HepG2 (cell line): ENCODE results near the gene CFAP97D1. TPM values are rescaled to one million over a fixed set of nuclear protein-coding genes. Genes with fewer than 3 reads are reported as not detected.

Experiments
- ATAC-seq: fragments of 200-7000 bp; cut with Tn5 transposase; 3 replicates; pipeline ENCODE4 v1.9.1; 2020; ENCODE audit warnings: mild to moderate bottlenecking, moderate library complexity
- BruUV-seq: library from RNA; stranded (reverse); fragments of 400-500 nt; replicated peaks from 2 replicates; lab custom pipeline; 2021; lab: Mats Ljungman, UMichigan
- CTCF ChIA-PET: fragments of 300-600 bp; formaldehyde crosslinking; extraction: SDS; loops from one replicate; lab custom pipeline; 2021; ENCODE audit warnings: low total read pairs, inconsistent platforms, low intra/inter-chr PET ratio; lab: Yijun Ruan, JAX
- POLR2A ChIA-PET: fragments of 350-600 bp; sonication (Branson Sonifier 250); formaldehyde crosslinking; loops from one replicate; lab custom pipeline; 2020; ENCODE audit warnings: antibody characterized with exemption, inconsistent platforms; lab: Yijun Ruan, JAX
- DNase-seq: peaks from one replicate; pipeline ENCODE4 v3.0.0-alpha.2; 2015; ENCODE audit warnings: low spot score
- FAIRE-seq: peaks from 3 replicates; lab custom pipeline; 2011; peaks lifted over from hg19 to GRCh38; lab: Jason Lieb, UNC
- H2AFZ ChIP-seq: one replicate; pipeline ENCODE4 v1.6.1; 2011; ENCODE audit warnings: low read length, inconsistent platforms
- H3K27ac ChIP-seq: fragments of 300-600 bp; 3 replicates; pipeline ENCODE4 v1.8.0; 2011; ENCODE audit warnings: mixed run types, mild to moderate bottlenecking, mixed read lengths, low read length, inconsistent platforms; ENCODE audit not compliant: insufficient read depth; ENCODE audit errors: extremely low read length
- H3K27me3 ChIP-seq, 2 experiments: fragments of 200-600 bp in 1 of 2; 2 replicates in 1 of 2; 3 replicates in 1 of 2; pipeline versions ENCODE4 v1.6.0 to v1.8.0; 2011; ENCODE audit warnings: low read length in 2 of 2, mild to moderate bottlenecking in 2 of 2, moderate library complexity in 2 of 2, inconsistent platforms in 1 of 2; ENCODE audit not compliant: insufficient read depth in 2 of 2, control insufficient read depth in 1 of 2
- H3K36me3 ChIP-seq, 2 experiments: fragments of 200-600 bp in 1 of 2; replicated peaks in 1 of 2; 2 replicates in 1 of 2; 3 replicates in 1 of 2; pipeline versions ENCODE4 v1.5.1 to v1.8.0; 2011; ENCODE audit warnings: low read length in 2 of 2, inconsistent platforms in 1 of 2; ENCODE audit not compliant: insufficient read depth in 2 of 2, control insufficient read depth in 1 of 2
- H3K4me1 ChIP-seq: 2 replicates; pipeline ENCODE4 v1.5.1; 2012; ENCODE audit warnings: low read length, inconsistent platforms; ENCODE audit not compliant: insufficient read depth
- H3K4me2 ChIP-seq: 2 replicates; pipeline ENCODE4 v1.6.0; 2011; ENCODE audit warnings: low read depth, low read length, inconsistent platforms
- H3K4me3 ChIP-seq, 3 experiments: fragments of 200-600 bp in 1 of 3; sonication (generic), shearing (Covaris generic) in 1 of 3; replicated peaks in 1 of 3; 2 replicates each; pipeline ENCODE4 v1.5.1; 2011 to 2016; ENCODE audit warnings: low read length in 3 of 3, inconsistent platforms in 2 of 3, low read depth in 2 of 3, mild to moderate bottlenecking in 2 of 3, control low read depth in 1 of 3, mixed read lengths in 1 of 3; ENCODE audit not compliant: insufficient read depth in 1 of 3
- H3K79me2 ChIP-seq: one replicate; pipeline ENCODE4 v1.6.1; 2011; ENCODE audit warnings: low read length, inconsistent platforms; ENCODE audit not compliant: insufficient read depth
- H3K9ac ChIP-seq: 2 replicates; pipeline ENCODE4 v1.6.0; 2011; ENCODE audit warnings: mild to moderate bottlenecking, low read depth, low read length, inconsistent platforms; ENCODE audit not compliant: insufficient read depth
- H3K9me3 ChIP-seq: 2 replicates; pipeline ENCODE4 v1.5.1; 2012; ENCODE audit warnings: mild to moderate bottlenecking, low read length
- H4K20me1 ChIP-seq: 2 replicates; pipeline ENCODE4 v1.6.0; 2011; ENCODE audit warnings: inconsistent platforms, mild to moderate bottlenecking, low read length, moderate library complexity; ENCODE audit not compliant: insufficient read depth
- ARNTL ChIP-seq: sonication (generic); formaldehyde crosslinking; IDR thresholded peaks from 2 replicates; pipeline ENCODE4 v1.4.0; 2020; ENCODE audit warnings: mild to moderate bottlenecking, missing genetic modification reagents
- DRAP1 ChIP-seq: IDR thresholded peaks from 2 replicates; pipeline ENCODE4 v1.6.1; 2016; ENCODE audit warnings: missing genetic modification reagents, missing compliant biosample characterization
- POLR2G ChIP-seq: fragments of 200-400 bp; formaldehyde crosslinking; IDR thresholded peaks from 2 replicates; pipeline ENCODE4 v1.6.1; 2018; ENCODE audit warnings: mild to moderate bottlenecking, low read depth, low read length, moderate library complexity
- RBAK ChIP-seq: sonication (generic); formaldehyde crosslinking; IDR thresholded peaks from 2 replicates; pipeline ENCODE4 v1.5.1; 2020; ENCODE audit warnings: mild to moderate bottlenecking, missing genetic modification reagents
- RFXANK ChIP-seq: IDR thresholded peaks from 2 replicates; pipeline ENCODE4 v1.6.1; 2016
- SP4 ChIP-seq: sonication (generic); formaldehyde crosslinking; IDR thresholded peaks from 2 replicates; pipeline ENCODE4 v1.8.1; 2023; ENCODE audit warnings: mild to moderate bottlenecking, missing genetic modification reagents
- SSRP1 ChIP-seq: IDR thresholded peaks from 2 replicates; pipeline ENCODE4 v1.6.1; 2016; ENCODE audit warnings: control low read depth
- STAT6 ChIP-seq: sonication (generic); formaldehyde crosslinking; IDR thresholded peaks from 2 replicates; pipeline ENCODE4 v1.4.0; 2020; ENCODE audit warnings: missing genetic modification reagents, mild to moderate bottlenecking, borderline replicate concordance
- ZNF333 ChIP-seq: sonication (generic); formaldehyde crosslinking; IDR thresholded peaks from 2 replicates; pipeline ENCODE4 v1.4.0; 2020; ENCODE audit warnings: mild to moderate bottlenecking, missing genetic modification reagents, borderline replicate concordance
- ZNF510 ChIP-seq: sonication (generic); formaldehyde crosslinking; IDR thresholded peaks from 2 replicates; pipeline ENCODE4 v1.4.0; 2020; ENCODE audit warnings: low read depth, mild to moderate bottlenecking, missing genetic modification reagents
- ZNF607 ChIP-seq: sonication (generic); formaldehyde crosslinking; IDR thresholded peaks from 2 replicates; pipeline ENCODE4 v1.5.1; 2020; ENCODE audit warnings: missing genetic modification reagents, mild to moderate bottlenecking, borderline replicate concordance
- ZNF619 ChIP-seq: sonication (generic); formaldehyde crosslinking; IDR thresholded peaks from 2 replicates; pipeline ENCODE4 v1.4.0; 2020; ENCODE audit warnings: mild to moderate bottlenecking, missing genetic modification reagents
- ZNF629 ChIP-seq: sonication (generic); formaldehyde crosslinking; conservative IDR thresholded peaks from 2 replicates; pipeline ENCODE4 v1.5.0; 2020; ENCODE audit warnings: missing genetic modification reagents
- ZNF670 ChIP-seq: sonication (generic); formaldehyde crosslinking; IDR thresholded peaks from 2 replicates; pipeline ENCODE4 v1.8.0; 2022; ENCODE audit warnings: mild to moderate bottlenecking, missing genetic modification reagents, borderline replicate concordance
- ZNF703 ChIP-seq: sonication (generic); formaldehyde crosslinking; IDR thresholded peaks from 2 replicates; pipeline ENCODE4 v1.5.1; 2020; ENCODE audit warnings: missing genetic modification reagents, mild to moderate bottlenecking, moderate library complexity, borderline replicate concordance
- WGBS: methylation state at CpG from one replicate; pipeline ENCODE4 v1.1.6; 2017; ENCODE audit warnings: low lambda C conversion rate; 5-methylcytosine and 5-hydroxymethylcytosine counted together
- in situ Hi-C: cut with HindIII; loops from 2 replicates; pipeline ENCODE4 v1.10.0; 2017; ENCODE audit warnings: low pct_unique_long_range_greater_than_20kb; ENCODE audit not compliant: extremely low pct_ligation_motif_present
- intact Hi-C: fragments of 100-400 bp; cut with micrococcal nuclease; formaldehyde crosslinking; loops from one replicate; pipeline ENCODE4 v1.10.0; 2022; ENCODE audit not compliant: unreplicated experiment
- polyA plus RNA-seq, 8 experiments: library from polyadenylated mRNA; depleted of rRNA in 3 of 8; stranded (reverse) in 7 of 8; unstranded in 1 of 8; fragments of >200 nt; fragmentation: Illumina TruSeq in 4 of 8; extraction: Trizol in 4 of 8; gene quantifications; 2 replicates each; pipeline versions ENCODE4 v1.2.1 to v1.2.3, GENCODE V29; 2011 to 2016; ENCODE audit warnings: low read depth in 4 of 8, missing spikeins in 1 of 8, mixed read lengths in 1 of 8; ENCODE audit not compliant: insufficient read depth in 1 of 8
- total RNA-seq, 5 experiments: library from RNA; depleted of rRNA; stranded (reverse); fragments of >200 nt; fragmentation: Illumina TruSeq; extraction: Trizol; gene quantifications; 2 replicates each; pipeline ENCODE4 v1.2.3, GENCODE V29; 2016; ENCODE audit warnings: low read depth in 1 of 5
- TF ChIP-seq, protein P1 (sequence below): sonication (generic); formaldehyde crosslinking; IDR thresholded peaks from 2 replicates; pipeline ENCODE4 v1.4.0; 2020; ENCODE audit warnings: missing genetic modification reagents

Gene CFAP97D1
- total and polyA plus RNA-seq, 2 of the 13 experiments (the other 11 are each of a cell fraction or from before 2014, with no cell fraction given): 0.02 TPM; not detected in 1

- FAIRE-seq (peak; percentile 39), ATAC-seq (no peak), DNase-seq (no peak)
- no peak overlapping the region for H3K4me3 ChIP-seq
- CTCF ChIA-PET: no interaction called here
- peaks cover 26 to 56% of the 10 kb centered on the region in 2 experiments for H3K36me3 ChIP-seq
- BruUV-seq: no TSS peak
- H3K27ac ChIP-seq: peak overlapping the region; percentile 81
- no peaks in the 10 kb centered on the region for H3K9me3 ChIP-seq
- H3K79me2 ChIP-seq: peaks cover 9% of the 10 kb centered on the region
- H3K9ac ChIP-seq: no peak overlapping the region; the same call in 1 of the 2 replicates
- WGBS: 75% methylated on average over 9 of the region's 9 CpGs
- in situ Hi-C loops: no loop called here
- H3K27me3 ChIP-seq: no peaks in the 10 kb centered on the region
- no peaks in the 10 kb centered on the region for H4K20me1 ChIP-seq
- POLR2A ChIA-PET: interaction anchor here (0.6 to 1.9 kb wide), 14 partner anchors 16 to 411 kb away, joined by 3 to 8 read pairs (median 3); partner anchors contain the start of gene ARL4D
- intact Hi-C loops: no loop called here
- H3K4me2 ChIP-seq: peak overlapping the region; percentile 18; the same call in 1 of the 2 replicates
- H3K4me1 ChIP-seq: peaks cover 53% of the 10 kb centered on the region
- H2AFZ ChIP-seq: no peak overlapping the region
- TF ChIP-seq ZNF619 (0 out of 2 replicates have a peak, but pooled peaks have one; percentile 7), POLR2G (0 out of 2 replicates have a peak, but pooled peaks have one; percentile 8), ZNF510 (CRISPR knock-in tag) (0 out of 2 replicates have a peak, but pooled peaks have one; percentile 40), SSRP1 (0 out of 2 replicates have a peak, but pooled peaks have one; percentile 72), RFXANK (CRISPR knock-in tag) (0 out of 2 replicates have a peak, but pooled peaks have one; percentile 4), RBAK (CRISPR knock-in tag) (no peak), SP4 (CRISPR knock-in tag) (0 out of 2 replicates have a peak, but pooled peaks have one; percentile 25), STAT6 (no peak), ARNTL (CRISPR knock-in tag) (peak; percentile 14; the same call in 1 of the 2 replicates), ZNF333 (CRISPR knock-in tag) (no peak), ZNF607 (CRISPR knock-in tag) (0 out of 2 replicates have a peak, but pooled peaks have one; percentile 16), ZNF629 (CRISPR knock-in tag) (peak; percentile 36; the same call in 1 of the 2 replicates), ZNF670 (CRISPR knock-in tag) (0 out of 2 replicates have a peak, but pooled peaks have one; percentile 43), ZNF703 (CRISPR knock-in tag) (0 out of 2 replicates have a peak, but pooled peaks have one; percentile 31), DRAP1 (CRISPR knock-in tag) (0 out of 2 replicates have a peak, but pooled peaks have one; percentile 5)
- TF ChIP-seq, protein P1, sequence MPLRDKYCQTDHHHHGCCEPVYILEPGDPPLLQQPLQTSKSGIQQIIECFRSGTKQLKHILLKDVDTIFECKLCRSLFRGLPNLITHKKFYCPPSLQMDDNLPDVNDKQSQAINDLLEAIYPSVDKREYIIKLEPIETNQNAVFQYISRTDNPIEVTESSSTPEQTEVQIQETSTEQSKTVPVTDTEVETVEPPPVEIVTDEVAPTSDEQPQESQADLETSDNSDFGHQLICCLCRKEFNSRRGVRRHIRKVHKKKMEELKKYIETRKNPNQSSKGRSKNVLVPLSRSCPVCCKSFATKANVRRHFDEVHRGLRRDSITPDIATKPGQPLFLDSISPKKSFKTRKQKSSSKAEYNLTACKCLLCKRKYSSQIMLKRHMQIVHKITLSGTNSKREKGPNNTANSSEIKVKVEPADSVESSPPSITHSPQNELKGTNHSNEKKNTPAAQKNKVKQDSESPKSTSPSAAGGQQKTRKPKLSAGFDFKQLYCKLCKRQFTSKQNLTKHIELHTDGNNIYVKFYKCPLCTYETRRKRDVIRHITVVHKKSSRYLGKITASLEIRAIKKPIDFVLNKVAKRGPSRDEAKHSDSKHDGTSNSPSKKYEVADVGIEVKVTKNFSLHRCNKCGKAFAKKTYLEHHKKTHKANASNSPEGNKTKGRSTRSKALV: no peak; the same call in 1 of the 2 replicates
Measured at GRCh38 chr17:43771463-43771862, 8.8 kb upstream of the CFAP97D1 start.
